Measurements from ENCODE around the gene BCL6.

The BCL6 gene

DNA sequence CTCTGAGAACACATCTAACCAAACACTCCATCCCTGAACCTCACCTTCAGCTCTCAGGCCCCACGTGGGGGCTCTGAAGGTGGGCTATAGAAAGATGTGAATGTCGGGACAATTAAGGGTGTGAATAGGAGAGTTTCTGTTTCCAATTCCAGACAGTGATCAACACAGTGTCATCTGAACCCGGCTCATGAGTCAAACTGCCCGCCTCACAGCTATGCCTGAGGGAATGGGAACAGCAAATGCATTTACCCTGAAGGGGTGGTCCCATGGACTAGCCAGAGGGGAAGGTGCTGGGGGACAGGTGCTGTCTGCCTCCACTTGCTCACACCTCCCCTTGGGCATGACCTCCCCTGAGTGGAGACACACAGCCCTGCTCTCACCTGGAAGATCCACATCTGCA lies 49.2 kb downstream of the BCL6 start:
- no peak for TF ChIP-seq CTCF (IDR thresholded peaks at IDR 0.05; ENCODE audit: borderline replicate concordance, insufficient read depth, low read depth, low read length)
- H3K4me3 ChIP-seq (ENCODE audit: low read depth, low read length): no peak overlapping the region

- no peak overlapping the region for H3K4me3 ChIP-seq (ENCODE audit: low read depth, low read length)
- no peak for TF ChIP-seq CTCF (IDR thresholded peaks at IDR 0.05; ENCODE audit: borderline replicate concordance, insufficient read depth, low read depth, low read length)
These were observed 49.8 kb downstream of the BCL6 start for GRCh38 chr3:187695449-187695848.

- H3K4me3 ChIP-seq (ENCODE audit: low read depth, low read length): no peak overlapping the region
- no peak for TF ChIP-seq CTCF (IDR thresholded peaks at IDR 0.05; ENCODE audit: borderline replicate concordance, insufficient read depth, low read depth, low read length)
These were observed 50.5 kb downstream of the BCL6 start for GRCh38 chr3:187694801-187695200.

DNA sequence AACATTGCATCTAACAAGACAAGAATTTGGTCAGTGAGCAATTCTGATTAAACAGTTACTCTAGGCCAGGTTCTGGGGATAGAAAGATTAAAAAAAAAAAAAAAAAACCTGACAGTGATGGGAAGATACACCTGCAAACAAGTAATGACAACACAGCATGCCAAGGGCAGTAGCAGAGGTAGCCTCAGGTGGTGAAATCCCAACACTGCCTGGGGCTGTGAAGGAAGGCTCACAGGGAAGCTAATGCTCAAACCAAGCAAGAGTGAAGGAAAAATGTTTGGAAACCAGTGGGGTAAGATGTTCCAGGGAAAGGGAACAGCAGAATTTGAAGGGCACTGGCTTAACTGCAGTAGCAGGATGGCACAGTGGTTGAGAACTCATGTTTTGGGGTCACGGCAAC lies 51.8 kb downstream of the BCL6 start:
- TF ChIP-seq CTCF (IDR thresholded peaks at IDR 0.05; ENCODE audit: borderline replicate concordance, insufficient read depth, low read depth, low read length): no peak
- H3K4me3 ChIP-seq (ENCODE audit: low read depth, low read length): no peak overlapping the region

DNA sequence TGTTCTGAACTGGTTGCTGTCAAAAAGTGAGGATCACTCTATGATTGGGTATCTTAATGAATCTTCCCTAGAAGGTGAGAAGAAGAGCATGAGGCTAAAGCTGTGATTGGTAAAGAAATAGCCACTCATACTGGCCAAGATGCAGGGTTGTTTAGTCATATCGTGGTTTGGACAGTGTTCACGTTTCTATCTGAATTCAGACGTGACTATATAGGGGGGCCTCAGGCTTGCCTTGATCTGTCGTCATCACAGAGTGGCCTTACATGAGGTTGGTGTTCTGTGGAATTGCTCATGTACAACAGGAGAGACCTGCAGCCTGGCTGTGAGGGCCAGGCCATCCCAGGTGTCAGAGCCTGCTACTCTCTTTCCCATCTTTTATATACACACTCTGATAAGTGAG lies 55.3 kb downstream of the BCL6 start:
- H3K4me3 ChIP-seq (ENCODE audit: low read depth, low read length): no peak overlapping the region
- TF ChIP-seq CTCF (IDR thresholded peaks at IDR 0.05; ENCODE audit: borderline replicate concordance, insufficient read depth, low read depth, low read length): no peak

- H3K4me3 ChIP-seq (ENCODE audit: low read depth, low read length): no peak overlapping the region
- TF ChIP-seq CTCF (IDR thresholded peaks at IDR 0.05; ENCODE audit: borderline replicate concordance, insufficient read depth, low read depth, low read length): no peak
These were observed 58.5 kb downstream of the BCL6 start for GRCh38 chr3:187686621-187687273.

GRCh38 chr3:187685948-187686347 lies 59.3 kb downstream of the BCL6 start:
- H3K4me3 ChIP-seq (ENCODE audit: low read depth, low read length): no peak overlapping the region
- TF ChIP-seq CTCF (IDR thresholded peaks at IDR 0.05; ENCODE audit: borderline replicate concordance, insufficient read depth, low read depth, low read length): no peak
